BE2C (cell line): ENCODE results near the gene OR6C6.

Source experiments
- DNase-seq: peaks from one replicate; pipeline ENCODE4 v3.0.0-alpha.2; 2020
- H3K27me3 ChIP-seq: fragments of 250-450 bp; sonication (Bioruptor Pico); 2 replicates; pipeline ENCODE4 v1.5.1; 2020; ENCODE audit warnings: mild to moderate bottlenecking
- H3K36me3 ChIP-seq: fragments of 250-450 bp; sonication (Bioruptor Pico); 2 replicates; pipeline ENCODE4 v1.5.1; 2020; ENCODE audit warnings: mild to moderate bottlenecking
- H3K4me1 ChIP-seq: fragments of 250-450 bp; sonication (Bioruptor Pico); 2 replicates; pipeline ENCODE4 v1.5.1; 2020
- H3K4me3 ChIP-seq: 2 replicates; pipeline ENCODE4 v1.5.1; 2011; ENCODE audit warnings: low read depth, low read length
- H3K9me3 ChIP-seq: fragments of 250-450 bp; sonication (Bioruptor Pico); 2 replicates; pipeline ENCODE4 v1.5.1; 2020
- CTCF ChIP-seq: IDR thresholded peaks from 2 replicates; pipeline ENCODE4 v1.5.1; 2012; ENCODE audit warnings: mild to moderate bottlenecking, low read depth, low read length

The OR6C6 gene

DNA sequence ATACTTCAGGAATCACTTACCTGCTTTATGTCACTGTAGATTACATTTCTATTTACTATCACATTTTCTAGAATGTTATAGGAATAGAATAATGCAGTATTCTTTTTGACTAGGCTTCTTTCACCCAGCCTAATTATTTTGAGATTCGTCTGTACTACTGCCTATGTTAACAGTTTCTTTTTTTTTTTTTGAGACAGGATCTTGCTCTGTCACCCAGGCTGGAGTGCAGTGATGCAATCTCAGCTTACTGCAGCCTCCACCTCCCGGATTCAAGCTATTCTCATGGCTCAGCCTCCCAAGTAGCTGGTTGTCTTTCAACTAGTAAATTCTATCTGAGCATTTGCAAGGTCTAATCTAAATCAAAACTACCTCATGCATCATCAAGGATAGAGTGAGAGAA lies 6.4 kb downstream of the OR6C6 start:
- Histone ChIP-seq H3K4me1 (no peaks in the 10 kb centered on the region), H3K4me3 (no peak overlapping the region), H3K36me3 (no peaks in the 10 kb centered on the region), H3K27me3 (0 out of 2 replicates have a peak, but pooled peaks cover 8% of the 10 kb centered on the region), H3K9me3 (no peaks in the 10 kb centered on the region)
- DNase-seq: no peak
- no peak for TF ChIP-seq CTCF

GRCh38 chr12:55280991-55281390 lies 15.4 kb downstream of the OR6C6 start:
- H3K4me3 ChIP-seq: no peak overlapping the region
- TF ChIP-seq CTCF: no peak
- H3K4me1 ChIP-seq: no peaks in the 10 kb centered on the region
- H3K9me3 ChIP-seq: no peaks in the 10 kb centered on the region
- H3K27me3 ChIP-seq: no peaks in the 10 kb centered on the region
- DNase-seq: no peak
- H3K36me3 ChIP-seq: no peaks in the 10 kb centered on the region

DNA sequence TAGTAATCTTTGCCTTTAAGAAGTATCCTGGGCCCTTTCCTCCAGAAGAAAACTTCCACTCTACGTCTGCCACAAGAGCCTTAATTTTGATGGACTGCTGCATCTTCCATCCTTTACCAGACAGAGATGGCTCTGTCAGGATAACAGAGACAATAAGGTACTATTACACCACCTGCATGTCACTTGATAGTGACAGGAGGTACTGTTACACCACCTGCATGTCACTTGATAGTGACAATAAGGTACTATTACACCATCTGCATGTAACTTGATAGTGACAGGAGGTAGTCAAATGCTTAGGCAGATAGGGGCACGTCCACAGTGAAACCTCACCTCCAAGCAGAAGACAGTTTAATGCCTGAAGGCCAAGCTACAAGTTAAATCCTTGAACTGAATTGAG lies 38.1 kb downstream of the OR6C6 start:
- Histone ChIP-seq H3K4me3 (no peak overlapping the region), H3K4me1 (no peaks in the 10 kb centered on the region), H3K36me3 (no peaks in the 10 kb centered on the region), H3K27me3 (no peaks in the 10 kb centered on the region), H3K9me3 (no peaks in the 10 kb centered on the region)
- no peak for TF ChIP-seq CTCF
- no peak for DNase-seq

- Histone ChIP-seq H3K4me1 (no peaks in the 10 kb centered on the region), H3K4me3 (no peak overlapping the region), H3K9me3 (no peaks in the 10 kb centered on the region), H3K27me3 (no peaks in the 10 kb centered on the region), H3K36me3 (no peaks in the 10 kb centered on the region)
- no peak for DNase-seq
- no peak for TF ChIP-seq CTCF
Observed at GRCh38 chr12:55256831-55257230, 39.5 kb downstream of the OR6C6 start.

DNA sequence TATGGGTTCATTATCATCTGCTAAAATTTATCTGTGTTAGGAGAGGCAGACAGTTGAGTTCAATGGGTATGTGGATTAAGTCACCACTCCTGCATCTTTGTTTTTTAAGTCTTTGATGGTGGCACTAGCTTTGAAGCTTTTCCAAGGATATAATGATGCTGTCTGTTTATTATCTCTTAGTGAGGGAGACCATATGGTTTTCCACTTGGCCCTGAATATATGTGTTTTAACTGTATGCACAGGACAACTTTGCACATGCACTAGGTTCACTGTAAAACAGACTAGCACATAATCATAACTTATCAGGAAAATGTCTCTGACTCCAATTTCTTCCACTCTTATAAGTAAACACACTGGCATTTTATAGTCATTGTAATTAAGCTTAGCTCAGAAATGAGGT lies 43.1 kb downstream of the OR6C6 start:
- Histone ChIP-seq H3K36me3 (no peaks in the 10 kb centered on the region), H3K27me3 (no peaks in the 10 kb centered on the region), H3K4me1 (no peaks in the 10 kb centered on the region), H3K4me3 (no peak overlapping the region), H3K9me3 (no peaks in the 10 kb centered on the region)
- no peak for DNase-seq
- no peak for TF ChIP-seq CTCF

- Histone ChIP-seq H3K36me3 (no peaks in the 10 kb centered on the region), H3K9me3 (no peaks in the 10 kb centered on the region), H3K4me3 (no peak overlapping the region), H3K4me1 (no peaks in the 10 kb centered on the region), H3K27me3 (no peaks in the 10 kb centered on the region)
- TF ChIP-seq CTCF: no peak
- no peak for DNase-seq
Observed at GRCh38 chr12:55250944-55251343, 45.4 kb downstream of the OR6C6 start.
